GM23248 (cell line): ENCODE measurements around the gene PLEKHG2.

ENCODE experiments used
- EZH2 ChIP-seq: fragments of 200-600 bp; sonication (generic); IDR thresholded peaks from 2 replicates; pipeline ENCODE4 v1.6.1; 2018; ENCODE audit warnings: antibody characterized with exemption, mild to moderate bottlenecking; ENCODE audit not compliant: insufficient read depth, poor library complexity, severe bottlenecking
- EZH2phosphoT487 ChIP-seq: fragments of 200-600 bp; sonication (generic); IDR thresholded peaks from 2 replicates; pipeline ENCODE4 v1.6.1; 2018; ENCODE audit warnings: antibody characterized with exemption, moderate library complexity, mild to moderate bottlenecking, low read depth; ENCODE audit not compliant: insufficient read depth

DNA sequence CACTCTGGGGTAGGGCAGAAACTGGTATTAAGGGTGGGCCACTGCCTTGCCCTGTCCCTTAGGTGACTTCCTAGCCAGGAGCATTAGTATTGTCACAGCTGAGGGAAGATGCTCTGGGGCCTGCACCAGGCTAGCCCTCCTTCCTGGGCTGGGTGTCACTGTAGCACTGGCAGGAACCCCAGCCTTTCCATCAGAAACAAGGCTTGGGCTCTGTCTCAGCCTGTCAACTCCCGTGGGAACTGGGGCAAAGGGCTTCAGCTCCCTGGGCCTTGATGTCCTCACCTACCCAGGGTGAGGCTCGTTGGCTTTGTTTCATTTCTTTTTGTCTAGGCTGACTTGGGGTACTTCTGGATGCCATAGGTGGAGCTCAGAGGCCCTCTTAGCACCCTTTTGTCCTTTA lies 39.5 kb upstream of the PLEKHG2 start:
- TF ChIP-seq EZH2 (no peak), EZH2phosphoT487 (no peak)
